Measurements from ENCODE around the gene FOXP3. TPM values are rescaled to one million over a fixed set of nuclear protein-coding genes. Genes with fewer than 3 reads are reported as not detected.

FOXP3 gene
- total RNA-seq, 1 experiment from 2014 or later: 0.68 TPM

GRCh38 chrX:49290215-49290614 is 25.7 kb upstream of the FOXP3 start:
- Histone ChIP-seq H3K23me2 (ENCODE audit: insufficient read length, low read depth, low read length, poor library complexity, severe bottlenecking) (no peaks in the 10 kb centered on the region), H4K5ac (ENCODE audit: insufficient read length, low read depth, low read length) (no peak overlapping the region), H2AK5ac (ENCODE audit: insufficient read length, low read length) (no peak overlapping the region), H3T11ph (ENCODE audit: low read length) (no peak overlapping the region), H2BK5ac (ENCODE audit: insufficient read length, low read length) (no peak overlapping the region), H3K56ac (ENCODE audit: insufficient read length, low read depth, low read length) (no peak overlapping the region), H2BK20ac (ENCODE audit: low read depth, low read length, poor library complexity, severe bottlenecking) (no peak overlapping the region), H3K18ac (ENCODE audit: insufficient read length, low read depth, low read length) (no peak overlapping the region), H3K4me1 (ENCODE audit: insufficient read depth, low read length) (no peaks in the 10 kb centered on the region), H3K9me3 (ENCODE audit: control insufficient read depth, low read depth, low read length) (peaks cover 28% of the 10 kb centered on the region), H4K91ac (ENCODE audit: insufficient read length, low read depth, low read length) (no peak overlapping the region), H3K27ac (ENCODE audit: insufficient read length, low read depth, low read length) (no peak overlapping the region), H3K4ac (ENCODE audit: low read depth, low read length) (no peak overlapping the region), H3K79me1 (ENCODE audit: insufficient read depth, low read depth, low read length, poor library complexity, severe bottlenecking) (no peaks in the 10 kb centered on the region), H4K8ac (replicated peaks; ENCODE audit: insufficient read length, low read depth, low read length) (no peak overlapping the region), H3K23ac (ENCODE audit: insufficient read length, low read depth, low read length) (no peak overlapping the region), H2BK12ac (ENCODE audit: insufficient read length, low read depth, low read length) (no peak overlapping the region), H3K79me2 (ENCODE audit: insufficient read depth, low read length) (no peaks in the 10 kb centered on the region), H2BK15ac (ENCODE audit: low read depth, low read length) (no peak overlapping the region), H3K9ac (ENCODE audit: extremely low read depth, insufficient read length, low read length) (no peak overlapping the region), H3K27me3 (ENCODE audit: insufficient read depth, low read length) (no peaks in the 10 kb centered on the region), H2AFZ (ENCODE audit: low read length) (no peak overlapping the region), H4K20me1 (ENCODE audit: control insufficient read depth, insufficient read depth, insufficient read length) (no peaks in the 10 kb centered on the region), H3K14ac (ENCODE audit: insufficient read depth, low read length) (no peak overlapping the region), H3K4me2 (ENCODE audit: insufficient read depth, insufficient read length, low read length) (no peak overlapping the region), H2BK120ac (ENCODE audit: low read depth, low read length, poor library complexity, severe bottlenecking) (no peak overlapping the region)
- Mint-ChIP-seq H3K4me1 (peaks cover 5 to 6% of the 10 kb centered on the region in 2 experiments), H3K9me3 (peaks cover 52 to 76% of the 10 kb centered on the region in 2 experiments), H3K27ac (no peak overlapping the region), H3K36me3 (ENCODE audit: insufficient read depth in 1 of 3, low read depth in 3 of 3) (peaks cover 0 to 2% (median 1%) of the 10 kb centered on the region in 3 experiments; a peak in 5 of 7 replicates), H3K4me3 (no peak overlapping the region), H3K27me3 (ENCODE audit: low read depth) (peaks cover 2% of the 10 kb centered on the region)
- TF ChIP-seq, protein P1, sequence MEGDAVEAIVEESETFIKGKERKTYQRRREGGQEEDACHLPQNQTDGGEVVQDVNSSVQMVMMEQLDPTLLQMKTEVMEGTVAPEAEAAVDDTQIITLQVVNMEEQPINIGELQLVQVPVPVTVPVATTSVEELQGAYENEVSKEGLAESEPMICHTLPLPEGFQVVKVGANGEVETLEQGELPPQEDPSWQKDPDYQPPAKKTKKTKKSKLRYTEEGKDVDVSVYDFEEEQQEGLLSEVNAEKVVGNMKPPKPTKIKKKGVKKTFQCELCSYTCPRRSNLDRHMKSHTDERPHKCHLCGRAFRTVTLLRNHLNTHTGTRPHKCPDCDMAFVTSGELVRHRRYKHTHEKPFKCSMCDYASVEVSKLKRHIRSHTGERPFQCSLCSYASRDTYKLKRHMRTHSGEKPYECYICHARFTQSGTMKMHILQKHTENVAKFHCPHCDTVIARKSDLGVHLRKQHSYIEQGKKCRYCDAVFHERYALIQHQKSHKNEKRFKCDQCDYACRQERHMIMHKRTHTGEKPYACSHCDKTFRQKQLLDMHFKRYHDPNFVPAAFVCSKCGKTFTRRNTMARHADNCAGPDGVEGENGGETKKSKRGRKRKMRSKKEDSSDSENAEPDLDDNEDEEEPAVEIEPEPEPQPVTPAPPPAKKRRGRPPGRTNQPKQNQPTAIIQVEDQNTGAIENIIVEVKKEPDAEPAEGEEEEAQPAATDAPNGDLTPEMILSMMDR (conservative IDR thresholded peaks at IDR 0.05): no peak
- no peak for DNase-seq
- no CpG with 5 or more reads among the region's 7 CpGs for WGBS (ENCODE audit: extremely low coverage, insufficient read length, low lambda C conversion rate)
